GM23338 (cell line): ENCODE results near the gene MINDY3. TPM values are rescaled to one million over a fixed set of nuclear protein-coding genes. Genes with fewer than 3 reads are reported as not detected.

Source experiments
- ATAC-seq: fragments of 200-7000 bp; cut with Tn5 transposase; 3 replicates; pipeline ENCODE4 v1.9.1; 2020
- DNase-seq: peaks from one replicate; pipeline ENCODE4 v3.0.0-alpha.2; 2015; ENCODE audit warnings: low spot score
- H2AFZ ChIP-seq: fragments of 200-600 bp; sonication (generic); 2 replicates; pipeline ENCODE4 v1.8.0; 2016; ENCODE audit warnings: antibody characterized with exemption, mild to moderate bottlenecking, moderate library complexity
- H3F3A ChIP-seq: fragments of 200-600 bp; sonication (generic); replicated peaks from 2 replicates; pipeline ENCODE4 v1.8.0; 2017; ENCODE audit warnings: antibody characterized with exemption, mixed run types, low read depth
- H3K27ac ChIP-seq: fragments of 200-600 bp; sonication (generic); 2 replicates; pipeline ENCODE4 v1.6.1; 2016; ENCODE audit warnings: low read depth
- H3K27me3 ChIP-seq: fragments of 200-600 bp; sonication (generic); 2 replicates; pipeline ENCODE4 v1.8.0; 2016; ENCODE audit warnings: mild to moderate bottlenecking, mixed run types, moderate library complexity; ENCODE audit not compliant: insufficient read depth
- H3K36me3 ChIP-seq: fragments of 200-600 bp; sonication (generic); 2 replicates; pipeline ENCODE4 v1.8.0; 2016; ENCODE audit warnings: mild to moderate bottlenecking; ENCODE audit not compliant: insufficient read depth
- H3K4me1 ChIP-seq: fragments of 200-600 bp; sonication (generic); 2 replicates; pipeline ENCODE4 v1.8.0; 2016; ENCODE audit warnings: mild to moderate bottlenecking, moderate library complexity; ENCODE audit not compliant: insufficient read depth
- H3K4me2 ChIP-seq: fragments of 200-600 bp; sonication (generic); 2 replicates; pipeline ENCODE4 v1.7.1; 2017; ENCODE audit warnings: mixed run types
- H3K4me3 ChIP-seq: fragments of 200-600 bp; sonication (generic); 2 replicates; pipeline ENCODE4 v1.6.1; 2016; ENCODE audit warnings: mixed run types
- H3K79me2 ChIP-seq: fragments of 200-600 bp; sonication (generic); replicated peaks from 2 replicates; pipeline ENCODE4 v1.8.0; 2017; ENCODE audit warnings: mild to moderate bottlenecking; ENCODE audit not compliant: insufficient read depth
- H3K9me2 ChIP-seq: fragments of 200-600 bp; sonication (generic); 2 replicates; pipeline ENCODE4 v1.8.0; 2017; ENCODE audit not compliant: insufficient read depth
- H4K20me1 ChIP-seq: fragments of 200-600 bp; sonication (generic); replicated peaks from 2 replicates; pipeline ENCODE4 v1.8.0; 2017; ENCODE audit warnings: mild to moderate bottlenecking; ENCODE audit not compliant: insufficient read depth
- H3K27ac Mint-ChIP-seq: 2 replicates; pipeline ENCODE4 v1.8.0; 2020; ENCODE audit warnings: inconsistent platforms, mild to moderate bottlenecking, moderate library complexity, mixed read lengths
- H3K27me3 Mint-ChIP-seq: 3 replicates; pipeline ENCODE4 v1.8.0; 2022; ENCODE audit warnings: low read depth, mild to moderate bottlenecking, moderate library complexity, mixed read lengths, inconsistent platforms; ENCODE audit not compliant: insufficient read depth, poor library complexity
- H3K36me3 Mint-ChIP-seq: 3 replicates; pipeline ENCODE4 v1.8.0; 2021; ENCODE audit warnings: low read depth, mild to moderate bottlenecking, inconsistent platforms, moderate library complexity, mixed read lengths
- H3K4me1 Mint-ChIP-seq: 3 replicates; pipeline ENCODE4 v1.8.0; 2020; ENCODE audit warnings: mild to moderate bottlenecking, inconsistent platforms, mixed read lengths
- H3K4me3 Mint-ChIP-seq: 3 replicates; pipeline ENCODE4 v1.8.0; 2021; ENCODE audit warnings: moderate library complexity, mild to moderate bottlenecking, inconsistent platforms, mixed read lengths
- H3K9me3 Mint-ChIP-seq: 3 replicates; pipeline ENCODE4 v1.8.0; 2020; ENCODE audit warnings: moderate library complexity, mild to moderate bottlenecking, inconsistent platforms, mixed read lengths
- CREB1 ChIP-seq: fragments of 250-450 bp; sonication (Bioruptor Pico); IDR thresholded peaks from 2 replicates; pipeline ENCODE4 v1.5.0; 2020; ENCODE audit warnings: low read depth, mild to moderate bottlenecking, moderate library complexity
- CTCF ChIP-seq, 2 experiments: fragments of 200-600 bp in 1 of 2; sonication (generic) in 1 of 2; conservative IDR thresholded peaks; 2 replicates each; pipeline versions ENCODE4 v1.5.1 to v1.6.1; 2016 to 2017; ENCODE audit warnings: antibody characterized with exemption in 2 of 2, low read depth in 2 of 2, mild to moderate bottlenecking in 2 of 2, moderate library complexity in 1 of 2
- EZH2 ChIP-seq: fragments of 200-600 bp; sonication (generic); IDR thresholded peaks from one replicate; pipeline ENCODE4 v1.8.0; 2017; ENCODE audit warnings: antibody characterized with exemption, mild to moderate bottlenecking, low read depth; ENCODE audit not compliant: unreplicated experiment
- EZH2phosphoT487 ChIP-seq: fragments of 200-600 bp; sonication (generic); IDR thresholded peaks from one replicate; pipeline ENCODE4 v1.8.1; 2018; ENCODE audit warnings: antibody characterized with exemption; ENCODE audit not compliant: unreplicated experiment
- JUNB ChIP-seq: IDR thresholded peaks from one replicate; pipeline ENCODE4 v1.6.1; 2016; ENCODE audit warnings: antibody characterized with exemption; ENCODE audit not compliant: unreplicated experiment
- NANOG ChIP-seq: IDR thresholded peaks from 2 replicates; pipeline ENCODE4 v1.6.1; 2016; ENCODE audit warnings: antibody characterized with exemption, borderline replicate concordance
- POLR2AphosphoS5 ChIP-seq: IDR thresholded peaks from 2 replicates; pipeline ENCODE4 v1.6.1; 2016; ENCODE audit warnings: antibody characterized with exemption, low read depth
- REST ChIP-seq: IDR thresholded peaks from one replicate; pipeline ENCODE4 v1.6.1; 2018; ENCODE audit warnings: antibody characterized with exemption; ENCODE audit not compliant: unreplicated experiment
- STAT1 ChIP-seq: IDR thresholded peaks from one replicate; pipeline ENCODE4 v1.6.1; 2016; ENCODE audit warnings: antibody characterized with exemption; ENCODE audit not compliant: unreplicated experiment
- ZNF114 ChIP-seq: fragments of 250-450 bp; sonication (Bioruptor Pico); IDR thresholded peaks from 2 replicates; pipeline ENCODE4 v1.5.0; 2020; ENCODE audit warnings: mild to moderate bottlenecking, moderate library complexity
- ZNF331 ChIP-seq: fragments of 250-450 bp; sonication (Bioruptor Pico); IDR thresholded peaks from 2 replicates; pipeline ENCODE4 v1.5.0; 2020; ENCODE audit warnings: low read depth, mild to moderate bottlenecking, moderate library complexity
- polyA plus RNA-seq: library from polyadenylated mRNA; unstranded; fragments of >200 nt; fragmentation: Nextera tagmentation; extraction: Ambion mirVana; gene quantifications from 2 replicates; pipeline ENCODE4 v1.2.1, GENCODE V29; 2016
- total RNA-seq: library from RNA; depleted of rRNA; stranded (reverse); fragments of >200 nt; shearing (Covaris generic); gene quantifications from 2 replicates; pipeline ENCODE4 v1.2.3, GENCODE V29; 2014
- TF ChIP-seq, protein P1 (sequence below): IDR thresholded peaks from 2 replicates; pipeline ENCODE4 v1.6.1; 2016; ENCODE audit warnings: antibody characterized with exemption
- TF ChIP-seq, protein P2 (sequence below): fragments of 250-450 bp; sonication (Bioruptor Pico); IDR thresholded peaks from 2 replicates; pipeline ENCODE4 v1.5.0; 2020; ENCODE audit warnings: mild to moderate bottlenecking, moderate library complexity

Gene MINDY3
- total and polyA plus RNA-seq, 2 experiments from 2014 or later = 10.2 to 13.6 TPM

- H2AFZ ChIP-seq = no peak overlapping the region
- no peak for ATAC-seq
- H3K36me3 ChIP-seq = no peaks in the 10 kb centered on the region
- no peak for DNase-seq
- TF ChIP-seq ZNF331 (CRISPR knock-in tag) (no peak), CTCF (conservative IDR thresholded peaks at IDR 0.05; ENCODE audit: low read depth in 2 of 2) (no peak), CREB1 (CRISPR knock-in tag) (no peak), NANOG (no peak), STAT1 (no peak), REST (no peak), POLR2AphosphoS5 (no peak), EZH2 (no peak), ZNF114 (CRISPR knock-in tag) (no peak), JUNB (no peak), EZH2phosphoT487 (no peak)
- TF ChIP-seq, protein P1, sequence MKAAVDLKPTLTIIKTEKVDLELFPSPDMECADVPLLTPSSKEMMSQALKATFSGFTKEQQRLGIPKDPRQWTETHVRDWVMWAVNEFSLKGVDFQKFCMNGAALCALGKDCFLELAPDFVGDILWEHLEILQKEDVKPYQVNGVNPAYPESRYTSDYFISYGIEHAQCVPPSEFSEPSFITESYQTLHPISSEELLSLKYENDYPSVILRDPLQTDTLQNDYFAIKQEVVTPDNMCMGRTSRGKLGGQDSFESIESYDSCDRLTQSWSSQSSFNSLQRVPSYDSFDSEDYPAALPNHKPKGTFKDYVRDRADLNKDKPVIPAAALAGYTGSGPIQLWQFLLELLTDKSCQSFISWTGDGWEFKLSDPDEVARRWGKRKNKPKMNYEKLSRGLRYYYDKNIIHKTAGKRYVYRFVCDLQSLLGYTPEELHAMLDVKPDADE = no peak
- TF ChIP-seq, protein P2, sequence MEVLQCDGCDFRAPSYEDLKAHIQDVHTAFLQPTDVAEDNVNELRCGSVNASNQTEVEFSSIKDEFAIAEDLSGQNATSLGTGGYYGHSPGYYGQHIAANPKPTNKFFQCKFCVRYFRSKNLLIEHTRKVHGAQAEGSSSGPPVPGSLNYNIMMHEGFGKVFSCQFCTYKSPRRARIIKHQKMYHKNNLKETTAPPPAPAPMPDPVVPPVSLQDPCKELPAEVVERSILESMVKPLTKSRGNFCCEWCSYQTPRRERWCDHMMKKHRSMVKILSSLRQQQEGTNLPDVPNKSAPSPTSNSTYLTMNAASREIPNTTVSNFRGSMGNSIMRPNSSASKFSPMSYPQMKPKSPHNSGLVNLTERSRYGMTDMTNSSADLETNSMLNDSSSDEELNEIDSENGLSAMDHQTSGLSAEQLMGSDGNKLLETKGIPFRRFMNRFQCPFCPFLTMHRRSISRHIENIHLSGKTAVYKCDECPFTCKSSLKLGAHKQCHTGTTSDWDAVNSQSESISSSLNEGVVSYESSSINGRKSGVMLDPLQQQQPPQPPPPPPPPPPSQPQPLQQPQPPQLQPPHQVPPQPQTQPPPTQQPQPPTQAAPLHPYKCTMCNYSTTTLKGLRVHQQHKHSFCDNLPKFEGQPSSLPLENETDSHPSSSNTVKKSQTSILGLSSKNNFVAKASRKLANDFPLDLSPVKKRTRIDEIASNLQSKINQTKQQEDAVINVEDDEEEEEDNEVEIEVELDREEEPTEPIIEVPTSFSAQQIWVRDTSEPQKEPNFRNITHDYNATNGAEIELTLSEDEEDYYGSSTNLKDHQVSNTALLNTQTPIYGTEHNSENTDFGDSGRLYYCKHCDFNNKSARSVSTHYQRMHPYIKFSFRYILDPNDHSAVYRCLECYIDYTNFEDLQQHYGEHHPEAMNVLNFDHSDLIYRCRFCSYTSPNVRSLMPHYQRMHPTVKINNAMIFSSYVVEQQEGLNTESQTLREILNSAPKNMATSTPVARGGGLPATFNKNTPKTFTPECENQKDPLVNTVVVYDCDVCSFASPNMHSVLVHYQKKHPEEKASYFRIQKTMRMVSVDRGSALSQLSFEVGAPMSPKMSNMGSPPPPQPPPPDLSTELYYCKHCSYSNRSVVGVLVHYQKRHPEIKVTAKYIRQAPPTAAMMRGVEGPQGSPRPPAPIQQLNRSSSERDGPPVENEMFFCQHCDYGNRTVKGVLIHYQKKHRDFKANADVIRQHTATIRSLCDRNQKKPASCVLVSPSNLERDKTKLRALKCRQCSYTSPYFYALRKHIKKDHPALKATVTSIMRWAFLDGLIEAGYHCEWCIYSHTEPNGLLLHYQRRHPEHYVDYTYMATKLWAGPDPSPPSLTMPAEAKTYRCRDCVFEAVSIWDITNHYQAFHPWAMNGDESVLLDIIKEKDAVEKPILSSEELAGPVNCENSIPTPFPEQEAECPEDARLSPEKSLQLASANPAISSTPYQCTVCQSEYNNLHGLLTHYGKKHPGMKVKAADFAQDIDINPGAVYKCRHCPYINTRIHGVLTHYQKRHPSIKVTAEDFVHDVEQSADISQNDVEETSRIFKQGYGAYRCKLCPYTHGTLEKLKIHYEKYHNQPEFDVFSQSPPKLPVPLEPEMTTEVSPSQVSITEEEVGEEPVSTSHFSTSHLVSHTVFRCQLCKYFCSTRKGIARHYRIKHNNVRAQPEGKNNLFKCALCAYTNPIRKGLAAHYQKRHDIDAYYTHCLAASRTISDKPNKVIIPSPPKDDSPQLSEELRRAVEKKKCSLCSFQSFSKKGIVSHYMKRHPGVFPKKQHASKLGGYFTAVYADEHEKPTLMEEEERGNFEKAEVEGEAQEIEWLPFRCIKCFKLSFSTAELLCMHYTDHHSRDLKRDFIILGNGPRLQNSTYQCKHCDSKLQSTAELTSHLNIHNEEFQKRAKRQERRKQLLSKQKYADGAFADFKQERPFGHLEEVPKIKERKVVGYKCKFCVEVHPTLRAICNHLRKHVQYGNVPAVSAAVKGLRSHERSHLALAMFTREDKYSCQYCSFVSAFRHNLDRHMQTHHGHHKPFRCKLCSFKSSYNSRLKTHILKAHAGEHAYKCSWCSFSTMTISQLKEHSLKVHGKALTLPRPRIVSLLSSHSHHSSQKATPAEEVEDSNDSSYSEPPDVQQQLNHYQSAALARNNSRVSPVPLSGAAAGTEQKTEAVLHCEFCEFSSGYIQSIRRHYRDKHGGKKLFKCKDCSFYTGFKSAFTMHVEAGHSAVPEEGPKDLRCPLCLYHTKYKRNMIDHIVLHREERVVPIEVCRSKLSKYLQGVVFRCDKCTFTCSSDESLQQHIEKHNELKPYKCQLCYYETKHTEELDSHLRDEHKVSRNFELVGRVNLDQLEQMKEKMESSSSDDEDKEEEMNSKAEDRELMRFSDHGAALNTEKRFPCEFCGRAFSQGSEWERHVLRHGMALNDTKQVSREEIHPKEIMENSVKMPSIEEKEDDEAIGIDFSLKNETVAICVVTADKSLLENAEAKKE (CRISPR knock-in tag) = no peak
- H3K4me1 ChIP-seq = no peaks in the 10 kb centered on the region
- no peak overlapping the region for H3K4me3 ChIP-seq
- Mint-ChIP-seq H3K36me3 (no peaks in the 10 kb centered on the region), H3K4me3 (no peak overlapping the region), H3K27me3 (no peaks in the 10 kb centered on the region), H3K9me3 (no peaks in the 10 kb centered on the region), H3K27ac (no peak overlapping the region), H3K4me1 (peaks cover 8% of the 10 kb centered on the region; the same call in 2 of the 3 replicates)
- H3K4me2 ChIP-seq = no peak overlapping the region
- H3K27me3 ChIP-seq = no peaks in the 10 kb centered on the region
- H3F3A ChIP-seq = no peaks in the 10 kb centered on the region
- H4K20me1 ChIP-seq = no peaks in the 10 kb centered on the region
- no peak overlapping the region for H3K27ac ChIP-seq
- no peaks in the 10 kb centered on the region for H3K9me2 ChIP-seq
- no peaks in the 10 kb centered on the region for H3K79me2 ChIP-seq
Observed at GRCh38 chr10:15801147-15801546, 59.2 kb downstream of the MINDY3 start.
